Stomach (tissue), 9 donors: ENCODE measurements around the gene CARD16. TPM values are rescaled to one million over a fixed set of nuclear protein-coding genes. Genes with fewer than 3 reads are reported as not detected.
"Not testable (repeated sequence)": the region's sequence is repeated elsewhere in the genome, so short reads cannot be mapped to it uniquely, and the experiment has no call there.

Experiments used
- DNase-seq, 2 donors: peaks; one replicate each; pipeline versions ENCODE4 v3.0.0 to v3.0.0-alpha.2; 2013 to 2019
- H3K27ac ChIP-seq, 5 donors: fragments of 200-600 bp in 4 of 5; sonication (generic) in 4 of 5; one replicate each; pipeline ENCODE4 v1.5.1; 2013 to 2019; ENCODE audit warnings: mild to moderate bottlenecking in 1 of 5, moderate library complexity in 1 of 5
- H3K27me3 ChIP-seq, 3 donors: fragments of 200-600 bp; sonication (generic); one replicate each; pipeline ENCODE4 v1.5.1; 2017 to 2019; ENCODE audit warnings: mixed run types in 1 of 3
- H3K36me3 ChIP-seq, 4 donors: fragments of 200-600 bp; sonication (generic); 1 replicate in 3 of 4; 2 replicates in 1 of 4; pipeline ENCODE4 v1.5.1; 2016 to 2019
- H3K4me1 ChIP-seq, 4 donors: fragments of 200-600 bp; sonication (generic); one replicate each; pipeline ENCODE4 v1.5.1; 2016 to 2019
- H3K4me3 ChIP-seq, 4 donors: fragments of 200-600 bp; sonication (generic) in 3 of 4; one replicate each; pipeline ENCODE4 v1.5.1; 2016 to 2019; ENCODE audit warnings: mild to moderate bottlenecking in 1 of 4
- H3K9me3 ChIP-seq, 4 donors: fragments of 200-600 bp; sonication (generic); one replicate each; pipeline ENCODE4 v1.5.1; 2016 to 2019
- EP300 ChIP-seq: sonication (generic); formaldehyde crosslinking; IDR thresholded peaks from one replicate; pipeline ENCODE4 v1.6.1; 2017; ENCODE audit warnings: antibody characterized with exemption
- POLR2A ChIP-seq, 4 donors: fragments of 450-650 bp; IDR thresholded peaks; one replicate each; pipeline ENCODE4 v1.6.1; 2016; ENCODE audit warnings: antibody characterized with exemption in 4 of 4, control low read depth in 2 of 4, mild to moderate bottlenecking in 1 of 4, moderate library complexity in 1 of 4
- POLR2AphosphoS5 ChIP-seq, 3 donors: sonication (generic); formaldehyde crosslinking; IDR thresholded peaks; one replicate each; pipeline ENCODE4 v1.6.1; 2016; ENCODE audit warnings: antibody characterized with exemption in 3 of 3
- WGBS, 5 donors: extraction: QIAGEN DNeasy Blood & Tissue Kit in 3 of 5; methylation state at CpG; one replicate each; pipeline versions ENCODE4 v1.1.5 to v1.1.7; 2013 to 2018; 5-methylcytosine and 5-hydroxymethylcytosine counted together
- intact Hi-C: fragments of 100-400 bp; cut with DNase I; formaldehyde crosslinking; loops from one replicate; pipeline ENCODE4 v1.15.1; 2023; ENCODE audit warnings: low total_unique reads
- polyA plus RNA-seq, 3 donors: library from polyadenylated mRNA; stranded (reverse); fragments of 200-250 nt; gene quantifications; one replicate each; pipeline ENCODE4 v1.2.3, GENCODE V29; 2013
- total RNA-seq, 5 donors: library from RNA; depleted of rRNA; stranded (reverse); fragments of >200 nt; gene quantifications; one replicate each; pipeline versions ENCODE4 v1.1.0 to v1.2.3, GENCODE V29; 2014 to 2016
- TF ChIP-seq, protein P1 (sequence below), 7 experiments: fragments of 450-650 bp in 4 of 7; fragments of 200-600 bp in 3 of 7; sonication (generic) in 3 of 7; IDR thresholded peaks; one replicate each; pipeline ENCODE4 v1.5.1; 2016 to 2019; ENCODE audit warnings: antibody characterized with exemption in 7 of 7, control low read depth in 2 of 7, mild to moderate bottlenecking in 1 of 7
- donor health status: healthy with polysubstance abuse.
- donor health status: Bipolar disorder and iron deficiency.
- donor health status: healthy.

The CARD16 gene
- total and polyA plus RNA-seq, 8 donors: 6.6 to 68.3 (median 52.0) TPM; not detected in 3

DNA sequence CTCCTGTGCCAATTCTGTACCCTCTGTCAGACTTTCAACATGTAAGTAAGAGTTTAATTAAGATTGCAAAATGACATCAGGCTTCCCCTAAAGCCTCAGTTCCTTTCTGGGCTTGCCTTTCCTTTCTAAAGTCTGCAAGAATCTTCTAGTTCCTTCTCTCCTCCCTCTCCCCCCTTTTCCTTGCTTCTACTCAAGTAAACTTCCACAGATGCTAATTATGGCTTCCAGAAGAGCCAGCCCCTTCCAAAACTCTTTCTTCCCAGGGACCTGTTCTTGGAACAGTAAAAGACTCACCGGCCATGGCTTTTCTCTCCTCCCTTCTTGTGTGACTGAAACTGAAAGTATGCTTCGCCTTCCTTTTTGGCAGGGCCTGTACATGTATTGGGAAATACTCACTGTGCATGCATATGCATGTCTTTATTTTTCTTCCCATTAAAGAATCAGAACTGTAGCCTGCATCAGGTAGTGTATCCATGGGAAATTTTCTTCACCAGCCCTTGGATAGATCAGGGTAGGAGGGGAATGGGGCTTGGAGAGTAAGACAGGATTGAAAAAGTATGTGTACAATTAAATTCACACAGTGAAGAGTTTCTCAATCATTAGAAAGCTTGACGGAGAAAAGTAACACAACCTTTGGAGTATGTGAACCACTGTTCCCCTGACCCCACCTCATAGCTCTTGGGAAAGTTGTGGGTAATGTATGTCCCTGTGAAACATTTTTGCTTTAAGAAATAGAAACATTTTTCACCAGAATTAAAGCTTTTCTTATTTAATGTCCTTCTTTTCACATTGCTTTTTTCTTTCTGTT is 10.1 kb downstream of the CARD16 start, which contains the start of gene CASP1:
TSS of gene CASP1 (minus strand) at position 332 of the 808 bp plus-strand sequence. CDS start at position 301, 31 bp downstream.
- H3K9me3 ChIP-seq: no peaks in the 10 kb centered on the region
- H3K27ac ChIP-seq: peak within 1 kb of the TSS; percentile 52 to 87 (median 79)
- peak within 1 kb of the TSS; percentile 30 to 44 (median 39) for H3K4me3 ChIP-seq
- H3K27me3 ChIP-seq: no peaks in the 10 kb centered on the region
- TF ChIP-seq EP300 (no peak), POLR2A (IDR thresholded peaks at IDR 0.05) (no peak), POLR2AphosphoS5 (IDR thresholded peaks at IDR 0.05) (peak; percentile 8 to 80 (median 78))
- peaks cover 0 to 14% (median 12%) of the 10 kb centered on the region in 4 donors for H3K36me3 ChIP-seq
- intact Hi-C loops: no loop called here
- peak; percentile 55 to 76 for DNase-seq
- peaks cover 0 to 42% (median 17%) of the 10 kb centered on the region in 4 donors for H3K4me1 ChIP-seq
- 5 to 14% (median 11%) methylated on average over 3 of the region's 3 CpGs for WGBS, 5 donors

- 52 to 80% (median 60%) methylated on average over 2 of the region's 2 CpGs for WGBS, 5 donors
- H3K4me3 ChIP-seq: peak overlapping the region; percentile 30 to 44 (median 39)
- peaks cover 0 to 20% (median 19%) of the 10 kb centered on the region in 4 donors for H3K36me3 ChIP-seq
- DNase-seq, H3K27me3 ChIP-seq, H3K9me3 ChIP-seq, intact Hi-C loops: not testable (repeated sequence)
- peaks cover 0 to 42% (median 17%) of the 10 kb centered on the region in 4 donors for H3K4me1 ChIP-seq
- H3K27ac ChIP-seq: peak overlapping the region in 4 of 5 donors; percentile 75 to 87 (median 81)
Observed at GRCh38 chr11:105034388-105034787, 10.7 kb downstream of the CARD16 start.

- intact Hi-C loops: no loop called here
- H3K4me3 ChIP-seq: peak overlapping the region; percentile 30 to 44 (median 39)
- peaks cover 0 to 26% (median 25%) of the 10 kb centered on the region in 4 donors for H3K36me3 ChIP-seq
- no peaks in the 10 kb centered on the region for H3K27me3 ChIP-seq
- no peak for DNase-seq
- H3K27ac ChIP-seq: peak overlapping the region in 3 of 5 donors; percentile 79 to 87 (median 83)
- H3K4me1 ChIP-seq: peaks cover 0 to 42% (median 17%) of the 10 kb centered on the region in 4 donors
- no peaks in the 10 kb centered on the region for H3K9me3 ChIP-seq
- 73 to 95% (median 81%) methylated on average over 1 of the region's 1 CpG for WGBS, 5 donors
- TF ChIP-seq POLR2AphosphoS5 (IDR thresholded peaks at IDR 0.05) (no peak), EP300 (no peak), POLR2A (IDR thresholded peaks at IDR 0.05) (no peak)
- TF ChIP-seq, protein P1, sequence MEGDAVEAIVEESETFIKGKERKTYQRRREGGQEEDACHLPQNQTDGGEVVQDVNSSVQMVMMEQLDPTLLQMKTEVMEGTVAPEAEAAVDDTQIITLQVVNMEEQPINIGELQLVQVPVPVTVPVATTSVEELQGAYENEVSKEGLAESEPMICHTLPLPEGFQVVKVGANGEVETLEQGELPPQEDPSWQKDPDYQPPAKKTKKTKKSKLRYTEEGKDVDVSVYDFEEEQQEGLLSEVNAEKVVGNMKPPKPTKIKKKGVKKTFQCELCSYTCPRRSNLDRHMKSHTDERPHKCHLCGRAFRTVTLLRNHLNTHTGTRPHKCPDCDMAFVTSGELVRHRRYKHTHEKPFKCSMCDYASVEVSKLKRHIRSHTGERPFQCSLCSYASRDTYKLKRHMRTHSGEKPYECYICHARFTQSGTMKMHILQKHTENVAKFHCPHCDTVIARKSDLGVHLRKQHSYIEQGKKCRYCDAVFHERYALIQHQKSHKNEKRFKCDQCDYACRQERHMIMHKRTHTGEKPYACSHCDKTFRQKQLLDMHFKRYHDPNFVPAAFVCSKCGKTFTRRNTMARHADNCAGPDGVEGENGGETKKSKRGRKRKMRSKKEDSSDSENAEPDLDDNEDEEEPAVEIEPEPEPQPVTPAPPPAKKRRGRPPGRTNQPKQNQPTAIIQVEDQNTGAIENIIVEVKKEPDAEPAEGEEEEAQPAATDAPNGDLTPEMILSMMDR (IDR thresholded peaks at IDR 0.05): no peak
Observed at GRCh38 chr11:105033781-105034180, 11.4 kb downstream of the CARD16 start.

DNA sequence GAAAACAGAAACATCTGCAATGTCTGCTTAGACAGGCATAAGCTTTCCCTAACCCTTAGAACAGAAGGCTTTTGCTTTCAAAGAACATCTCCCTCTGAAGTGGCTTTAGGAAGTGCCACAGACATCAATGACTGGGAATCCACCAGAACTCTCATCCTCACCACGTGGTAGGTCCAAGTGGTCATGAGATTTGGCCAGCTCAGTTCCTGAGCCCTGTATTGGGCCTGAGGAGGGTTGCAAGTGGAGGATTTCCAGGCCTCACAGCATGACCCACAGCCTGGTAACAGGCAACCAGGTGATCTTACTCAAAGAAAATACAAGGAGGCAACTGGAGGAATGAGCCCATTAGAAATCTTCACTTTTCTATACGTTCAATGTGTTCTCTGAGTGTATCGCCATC is 11.8 kb downstream of the CARD16 start:
- Histone ChIP-seq H3K9me3 (no peaks in the 10 kb centered on the region), H3K27ac (peak overlapping the region in 1 of 5 donors; percentile 83), H3K36me3 (peaks cover 0 to 30% (median 29%) of the 10 kb centered on the region in 4 donors), H3K4me1 (peaks cover 0 to 42% (median 17%) of the 10 kb centered on the region in 4 donors), H3K4me3 (peak overlapping the region in 2 of 4 donors; percentile 35 to 44), H3K27me3 (no peaks in the 10 kb centered on the region)
- intact Hi-C loops: no loop called here
- no peak for DNase-seq
- TF ChIP-seq EP300: no peak
- TF ChIP-seq POLR2A (IDR thresholded peaks at IDR 0.05): no peak
- TF ChIP-seq, protein P1 (IDR thresholded peaks at IDR 0.05): no peak
- TF ChIP-seq POLR2AphosphoS5 (IDR thresholded peaks at IDR 0.05): no peak
- 74 to 97% (median 82%) methylated on average over 2 to 3 of the region's 3 CpGs for WGBS, 5 donors

- peak overlapping the region in 2 of 4 donors; percentile 1 to 44 for H3K4me3 ChIP-seq
- TF ChIP-seq POLR2AphosphoS5 (IDR thresholded peaks at IDR 0.05) (no peak), POLR2A (IDR thresholded peaks at IDR 0.05) (no peak), EP300 (no peak)
- TF ChIP-seq, protein P1 (IDR thresholded peaks at IDR 0.05): no peak
- peaks cover 0 to 42% (median 17%) of the 10 kb centered on the region in 4 donors for H3K4me1 ChIP-seq
- H3K9me3 ChIP-seq: no peaks in the 10 kb centered on the region
- 76 to 93% (median 85%) methylated on average over 2 of the region's 2 CpGs for WGBS, 5 donors
- no peak overlapping the region for H3K27ac ChIP-seq
- H3K36me3 ChIP-seq: peaks cover 0 to 39% (median 33%) of the 10 kb centered on the region in 4 donors
- DNase-seq: no peak
- H3K27me3 ChIP-seq: no peaks in the 10 kb centered on the region
- intact Hi-C loops: no loop called here
Observed at GRCh38 chr11:105032495-105032894, 12.6 kb downstream of the CARD16 start.
